Stimulated activated CD8-positive, alpha-beta memory T cell treated with anti-CD3 and anti-CD28 coated beads, Interleukin-7, amount 100 ng/mL, for 4 hours (primary cell): ENCODE results near the gene PALM.
"Not testable (repeated sequence)": the region's sequence is repeated elsewhere in the genome, so short reads cannot be mapped to it uniquely, and the experiment has no call there.

Source experiments
- DNase-seq, 2 donors: peaks; one replicate each; pipeline ENCODE4 v3.0.0-alpha.2; 2020; ENCODE audit warnings: low read depth in 2 of 2

PALM gene

DNA sequence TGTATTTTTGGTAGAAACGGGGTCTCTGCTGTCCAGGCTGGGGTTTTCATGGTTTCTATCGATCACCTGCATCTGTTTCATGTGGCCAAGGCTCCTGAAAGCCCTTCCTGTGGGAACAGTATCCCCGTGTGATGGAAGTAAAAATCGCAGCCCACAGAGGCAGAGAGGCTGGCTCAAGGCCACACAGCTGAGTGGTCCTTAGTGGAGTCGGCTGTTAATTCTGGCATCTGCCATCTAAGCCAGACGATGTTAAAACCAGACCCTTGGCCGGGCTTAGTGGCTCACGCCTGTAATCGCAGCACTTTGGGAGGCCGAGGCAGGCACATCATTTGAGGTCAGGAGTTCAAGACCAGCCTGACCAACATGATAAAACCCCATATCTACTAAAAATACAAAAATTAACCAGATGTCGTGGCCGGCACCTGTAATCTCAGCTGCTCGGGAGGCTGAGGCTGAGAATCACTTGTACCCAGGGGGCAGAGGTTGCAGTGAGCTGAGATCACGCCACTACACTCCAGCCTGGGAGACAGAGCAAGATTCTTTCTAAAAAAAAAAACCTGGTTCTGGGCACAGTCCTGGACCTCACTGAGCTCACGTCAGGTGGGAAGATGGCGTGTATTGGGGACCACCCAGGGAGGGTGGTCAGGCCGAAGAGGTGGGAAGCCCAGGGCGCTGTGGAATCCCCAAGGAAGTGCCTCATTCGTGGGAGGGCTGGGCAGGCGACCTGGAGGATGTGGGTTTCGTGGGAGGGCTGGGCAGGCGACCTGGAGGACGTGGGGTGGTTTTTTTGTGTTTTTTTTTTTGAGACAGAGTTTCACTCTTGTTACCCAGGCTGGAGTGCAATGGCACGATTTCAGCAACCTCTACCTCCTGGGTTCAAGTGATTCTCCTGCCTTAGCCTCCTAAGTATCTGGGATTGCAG is 23.7 kb downstream of the PALM start:
- no peak for DNase-seq

DNA sequence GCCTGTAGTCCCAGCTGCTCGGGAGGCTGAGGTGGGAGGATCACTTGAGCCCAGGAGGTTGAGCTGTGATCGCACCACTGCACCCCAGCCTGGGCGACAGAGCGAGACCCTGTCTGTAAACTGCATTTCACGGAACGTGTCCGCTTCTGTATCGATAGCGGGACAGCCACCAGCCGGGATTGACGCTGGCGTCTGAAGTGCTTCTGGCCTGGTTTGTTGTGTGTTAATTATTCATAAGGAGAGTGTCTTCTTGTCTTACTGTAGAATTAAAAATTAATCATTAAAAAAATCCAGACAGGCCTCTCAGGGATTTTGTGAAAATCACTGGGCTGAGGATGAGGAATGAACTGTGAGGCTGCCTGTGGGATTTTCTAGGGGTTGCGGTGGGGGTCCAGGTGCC is 26.0 kb downstream of the PALM start:
- no peak for DNase-seq

DNA sequence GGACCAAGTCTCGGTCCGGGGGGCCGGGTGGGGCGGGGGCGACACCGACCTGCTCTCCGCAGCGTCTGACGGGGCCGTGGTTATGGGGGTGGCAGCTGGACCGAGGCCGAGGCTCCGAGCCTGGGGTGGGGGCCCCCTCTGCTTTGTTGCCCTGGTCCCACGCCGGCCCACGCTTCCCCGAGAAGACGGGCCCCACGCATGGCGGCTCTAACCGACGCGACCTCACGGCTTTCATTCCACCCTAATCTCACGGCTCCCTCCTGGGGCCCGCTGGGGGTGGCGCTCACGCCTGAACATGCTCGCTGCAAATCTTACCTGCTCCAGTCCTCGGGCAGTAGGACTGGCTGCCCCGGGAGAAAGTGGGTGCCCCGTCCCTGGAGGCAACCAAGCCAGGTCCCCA is 27.4 kb downstream of the PALM start:
- DNase-seq: no peak

DNA sequence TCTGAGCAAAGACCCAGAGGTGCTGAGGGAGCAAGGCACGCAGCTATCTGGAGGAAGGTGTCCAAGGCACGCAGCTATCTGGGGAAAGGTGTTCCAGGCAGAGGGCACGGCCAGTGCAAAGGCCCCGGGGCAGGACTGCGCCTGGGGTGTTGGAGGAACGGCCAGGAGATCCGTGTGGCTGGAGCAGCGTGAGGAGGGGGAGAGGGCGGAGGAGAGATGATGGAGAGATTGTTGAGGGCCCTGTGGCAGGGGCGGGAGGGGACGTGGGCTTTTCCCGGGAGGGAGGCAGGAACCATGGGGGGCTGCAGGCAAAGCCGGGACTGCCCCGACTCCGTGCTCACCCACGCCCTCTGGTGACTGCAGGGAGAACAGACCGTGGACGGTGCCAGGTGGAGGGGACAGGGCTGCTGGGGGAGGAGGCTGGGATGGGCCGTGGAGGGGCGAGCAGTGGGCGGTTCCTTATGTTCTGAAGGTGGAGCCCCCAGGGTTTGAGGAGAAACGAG is 28.9 kb downstream of the PALM start:
- peak; percentile 29 to 34 for DNase-seq

DNA sequence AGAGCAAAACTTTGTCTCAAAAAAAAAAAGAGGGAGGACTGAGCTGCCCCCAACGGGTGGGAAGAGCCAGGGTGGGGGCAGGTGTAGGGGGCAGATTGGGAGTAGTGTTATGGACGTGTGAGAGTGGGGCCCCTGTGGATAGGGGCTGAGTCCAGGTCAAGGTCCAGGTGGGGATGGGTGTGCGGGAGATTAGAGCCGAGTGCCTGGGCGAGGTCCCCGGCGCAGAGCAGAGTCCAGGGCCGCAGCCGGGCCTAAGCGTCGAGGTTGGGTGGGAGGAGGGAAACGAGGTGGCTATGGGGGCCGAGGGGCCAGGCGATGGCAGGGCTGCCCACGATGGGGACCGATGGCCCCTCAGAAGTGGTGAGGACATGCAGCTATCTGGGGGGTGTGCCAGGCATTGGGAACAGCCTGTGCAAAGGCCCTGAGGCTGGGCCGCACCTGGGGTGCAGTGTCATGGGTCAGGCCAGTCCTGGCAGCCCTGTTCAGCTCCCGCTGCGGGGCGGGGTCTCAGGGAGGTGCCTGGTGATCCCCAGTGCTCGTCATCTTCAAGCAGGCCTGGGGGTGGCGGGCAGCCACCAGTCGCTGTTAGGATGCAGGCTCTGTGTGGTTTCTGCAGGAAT is 29.9 kb downstream of the PALM start:
- DNase-seq: no peak

DNA sequence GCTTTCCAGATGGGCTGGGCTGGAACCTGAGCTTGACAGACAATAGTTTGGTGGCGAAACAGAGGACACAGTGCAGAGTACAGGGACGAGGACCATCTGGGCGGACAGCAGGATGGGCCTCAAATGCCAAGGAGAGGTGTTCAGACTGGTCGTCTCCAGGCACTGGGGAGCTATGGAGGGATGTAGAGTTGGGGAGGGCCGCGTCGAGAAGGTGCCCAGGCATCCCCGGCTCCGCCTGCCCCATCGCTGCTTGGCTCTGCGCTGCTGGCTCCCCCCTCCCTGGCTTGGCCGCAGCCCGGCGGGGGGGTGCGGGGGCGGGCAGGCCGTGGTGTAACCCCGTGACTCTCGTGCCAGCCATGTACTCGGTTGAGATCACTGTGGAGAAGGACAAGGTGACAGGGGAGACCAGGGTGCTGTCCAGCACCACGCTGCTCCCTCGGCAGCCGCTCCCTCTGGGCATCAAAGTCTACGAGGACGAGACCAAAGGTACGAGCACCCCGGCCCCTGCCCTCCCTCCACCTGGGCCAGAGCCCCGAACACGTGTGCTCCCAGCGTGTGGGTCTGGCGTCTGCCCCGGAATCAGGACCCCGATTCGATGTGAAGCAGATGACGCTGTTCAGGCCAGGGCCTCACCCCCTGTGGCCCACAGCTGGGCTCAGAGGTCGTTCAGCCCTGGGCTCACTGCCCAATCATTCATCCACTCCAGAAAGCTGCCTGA is 31.4 kb downstream of the PALM start:
- no peak for DNase-seq

DNA sequence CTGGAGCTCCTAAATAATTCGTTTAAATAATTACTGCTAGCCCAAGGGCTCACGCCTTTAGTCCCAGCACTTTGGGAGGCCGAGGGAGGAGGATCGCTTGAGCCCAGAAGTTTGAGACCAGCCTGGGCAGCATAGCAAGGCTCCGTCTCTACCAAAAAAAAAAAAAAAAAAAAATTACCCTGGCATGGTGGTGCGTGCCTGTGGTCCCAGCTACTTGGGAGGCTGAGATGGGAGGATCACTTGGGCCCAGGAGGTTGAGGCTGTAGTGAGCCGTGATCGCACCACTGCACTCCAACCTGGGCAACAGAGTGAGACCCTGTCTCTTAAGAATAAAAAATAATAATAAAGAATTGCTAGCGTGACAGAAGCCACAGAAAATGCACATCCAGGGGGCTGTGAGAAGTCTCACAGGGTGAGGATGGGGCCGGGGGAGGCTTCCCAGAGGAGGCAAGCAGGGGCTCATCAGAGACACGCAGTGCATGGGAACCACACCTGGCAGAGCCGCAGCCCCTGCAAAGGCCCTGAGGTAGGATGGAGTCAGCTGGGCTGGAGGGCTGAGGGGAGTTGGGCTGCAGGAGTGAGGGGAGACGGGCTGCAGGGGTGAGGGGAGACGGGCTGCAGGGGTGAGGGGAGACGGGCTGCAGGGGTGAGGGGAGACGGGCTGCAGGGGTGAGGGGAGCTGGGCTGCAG is 32.2 kb downstream of the PALM start:
- DNase-seq: not testable (repeated sequence)

DNA sequence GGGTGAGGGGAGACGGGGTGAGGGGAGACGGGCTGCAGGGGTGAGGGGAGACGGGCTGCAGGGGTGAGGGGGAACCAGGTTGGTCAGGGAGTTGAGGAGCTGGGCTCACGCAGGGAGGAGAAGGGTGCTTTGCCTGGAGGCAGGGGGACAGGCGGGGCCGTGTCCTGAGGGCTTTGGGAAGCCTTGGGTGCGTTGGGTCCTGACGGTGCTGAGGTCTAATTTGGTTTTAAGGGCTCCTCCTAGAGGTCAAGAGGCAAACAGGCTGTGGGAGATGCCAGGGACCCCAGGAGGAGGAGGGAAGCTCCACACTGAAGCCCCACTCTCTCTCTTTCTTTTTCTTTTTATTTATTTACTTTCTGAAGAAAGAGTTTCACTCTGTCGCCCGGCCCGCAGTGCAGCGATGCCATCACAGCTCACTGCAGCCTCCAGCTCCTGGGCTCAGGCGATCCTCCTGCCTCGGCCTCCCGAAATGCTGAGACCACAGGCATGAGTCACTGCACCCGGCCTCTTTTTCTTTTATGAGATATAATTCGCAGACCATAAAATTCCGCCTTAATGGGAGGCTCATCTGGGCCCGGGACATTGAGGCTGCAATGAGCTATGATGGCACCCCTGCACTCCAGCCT is 32.9 kb downstream of the PALM start:
- no peak for DNase-seq

DNA sequence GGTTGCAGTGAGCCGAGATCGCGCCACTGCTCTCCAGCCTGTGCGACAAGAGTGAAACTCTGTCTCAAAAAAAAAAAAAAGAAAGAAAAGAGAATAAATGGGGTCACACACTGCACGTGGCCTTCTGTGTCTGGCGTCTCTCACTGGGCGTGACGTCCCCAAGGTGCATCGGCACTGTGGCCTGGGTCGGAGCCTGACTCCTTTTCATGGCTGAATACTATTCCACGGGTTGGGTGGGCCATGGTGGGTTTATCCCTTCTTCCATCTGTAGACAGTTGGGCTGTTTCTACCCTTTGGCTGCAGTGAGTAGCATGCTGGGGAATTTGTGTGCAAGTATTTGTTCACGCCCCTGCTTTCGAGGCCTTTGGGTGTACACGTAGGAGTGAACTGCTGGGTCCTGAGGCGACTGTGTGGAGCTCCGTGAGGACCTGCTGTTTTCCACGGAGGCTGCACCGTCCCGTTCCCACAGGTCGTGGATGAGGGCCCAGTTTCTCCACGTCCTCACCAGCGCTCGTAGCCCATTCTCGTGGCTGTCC is 33.9 kb downstream of the PALM start:
- no peak for DNase-seq

DNA sequence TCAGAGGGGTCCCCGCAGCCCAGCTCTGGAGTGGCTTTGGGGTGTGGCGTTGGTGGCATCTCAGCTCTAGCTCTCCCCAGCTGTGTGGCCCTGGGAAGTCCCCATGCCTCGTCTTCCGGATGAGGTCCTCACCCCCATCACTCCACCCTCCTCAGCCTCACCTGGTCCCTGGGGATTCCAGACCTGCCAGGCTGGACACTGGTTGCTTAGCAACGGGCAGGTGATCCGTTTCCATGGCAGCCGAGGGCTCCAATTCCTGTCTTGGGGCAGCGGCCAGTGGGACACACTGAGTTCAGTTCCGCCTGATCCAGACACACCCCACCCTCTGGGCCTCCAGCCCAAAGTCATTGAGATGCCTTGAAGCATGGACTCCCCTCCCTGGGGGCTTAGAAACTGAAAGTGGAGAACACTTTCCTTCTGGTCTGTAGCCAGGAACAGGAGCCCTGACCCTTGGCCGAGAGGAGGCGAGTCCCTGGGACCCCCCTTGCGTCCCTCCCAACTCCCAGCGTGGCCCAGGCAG is 34.5 kb downstream of the PALM start:
- no peak for DNase-seq

DNA sequence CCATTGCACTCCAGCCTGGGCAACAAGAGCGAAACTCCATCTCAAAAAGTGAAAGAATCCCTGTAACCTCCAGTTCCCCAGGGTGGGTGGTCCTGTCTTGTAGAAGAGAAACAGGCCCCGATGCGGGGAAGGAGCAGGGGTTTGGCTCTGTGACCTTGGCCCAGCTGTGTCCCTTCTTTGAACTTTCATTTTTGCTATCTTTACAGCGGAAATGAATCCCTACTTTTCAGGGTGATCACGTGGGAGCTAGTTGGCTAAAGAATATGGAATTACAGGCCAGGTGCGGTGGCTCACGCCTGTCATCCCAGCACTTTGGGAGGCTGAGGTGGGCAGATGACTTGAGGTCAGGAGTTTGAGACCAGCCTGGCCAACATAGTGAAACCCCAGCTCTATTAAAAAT is 36.4 kb downstream of the PALM start:
- not testable (repeated sequence) for DNase-seq

DNA sequence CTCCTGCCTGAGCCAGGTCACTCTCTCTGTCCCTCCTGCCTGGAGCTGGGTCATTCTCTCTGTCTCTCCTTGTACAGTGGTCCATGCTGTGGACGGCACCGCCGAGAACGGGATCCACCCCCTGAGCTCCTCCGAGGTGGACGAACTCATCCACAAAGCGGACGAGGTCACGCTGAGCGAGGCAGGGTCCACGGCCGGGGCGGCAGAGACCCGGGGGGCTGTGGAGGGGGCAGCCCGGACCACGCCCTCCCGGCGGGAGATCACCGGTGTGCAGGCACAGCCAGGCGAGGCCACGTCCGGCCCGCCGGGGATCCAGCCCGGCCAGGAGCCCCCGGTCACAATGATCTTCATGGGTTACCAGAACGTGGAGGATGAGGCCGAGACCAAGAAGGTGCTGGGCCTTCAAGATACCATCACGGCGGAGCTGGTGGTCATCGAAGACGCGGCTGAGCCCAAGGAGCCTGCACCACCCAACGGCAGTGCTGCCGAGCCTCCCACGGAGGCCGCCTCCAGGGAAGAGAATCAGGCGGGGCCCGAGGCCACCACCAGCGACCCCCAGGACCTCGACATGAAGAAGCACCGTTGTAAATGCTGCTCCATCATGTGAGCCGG is 37.6 kb downstream of the PALM start:
- no peak for DNase-seq

DNA sequence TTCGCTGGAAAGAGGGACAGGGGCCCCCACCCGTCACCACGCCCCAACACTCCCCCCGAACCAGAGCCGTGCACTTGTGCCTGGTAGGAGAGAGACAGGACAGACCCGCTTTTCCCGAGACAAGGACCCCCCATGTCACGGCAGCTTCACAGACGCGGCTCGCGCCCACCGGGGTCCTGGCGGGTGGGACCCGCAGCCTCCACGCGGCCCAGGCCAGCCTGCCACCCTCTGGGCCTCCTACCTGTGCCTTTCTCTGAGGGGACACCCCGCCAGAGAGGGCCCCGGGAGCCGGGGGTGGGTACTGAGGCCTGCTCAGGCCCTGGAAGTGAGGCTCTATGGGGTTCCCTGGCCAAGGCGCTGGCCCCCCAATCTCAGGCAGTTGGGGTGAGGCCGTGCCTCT is 38.2 kb downstream of the PALM start:
- DNase-seq: no peak

DNA sequence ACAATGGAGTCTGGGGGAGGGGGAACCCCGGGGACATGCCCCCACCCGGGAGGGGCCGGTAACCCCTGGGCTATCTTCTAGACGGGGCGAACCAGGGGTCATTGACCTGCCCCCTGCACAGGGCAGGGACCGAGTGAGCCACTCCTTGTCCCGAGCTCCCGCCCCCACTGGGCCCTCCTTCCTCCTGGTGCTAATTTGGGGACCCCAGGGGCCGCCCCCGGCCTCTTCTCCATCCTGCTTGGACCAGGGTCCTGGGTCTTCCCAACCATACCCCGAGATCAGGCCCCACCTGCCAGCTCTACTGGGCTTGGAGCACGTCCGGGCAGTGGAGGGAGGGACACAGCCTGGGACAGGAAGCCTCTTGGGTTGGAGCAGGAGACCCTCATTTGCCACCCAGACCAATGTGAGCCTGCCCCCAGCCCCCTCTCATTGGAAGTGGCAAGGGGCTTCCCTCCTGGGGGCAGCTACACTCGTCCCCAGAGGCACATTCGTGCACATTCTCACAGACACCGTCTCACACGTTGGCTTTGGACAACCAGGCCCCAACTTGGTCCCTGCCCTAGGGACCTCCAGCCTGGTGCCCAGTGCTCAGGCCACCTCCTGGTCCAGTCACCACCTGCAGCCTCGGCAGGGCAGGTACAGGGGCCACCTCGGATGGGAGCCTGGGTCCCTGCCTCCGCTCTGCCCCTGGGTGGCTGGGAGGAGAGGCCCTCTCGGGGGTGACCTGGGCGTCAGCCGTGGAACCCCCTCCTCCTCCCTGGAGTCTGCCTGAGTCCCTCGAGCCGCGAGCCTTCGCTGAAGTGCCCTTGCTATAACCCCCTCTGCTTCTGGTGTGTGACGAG is 38.9 kb downstream of the PALM start:
- no peak for DNase-seq

DNA sequence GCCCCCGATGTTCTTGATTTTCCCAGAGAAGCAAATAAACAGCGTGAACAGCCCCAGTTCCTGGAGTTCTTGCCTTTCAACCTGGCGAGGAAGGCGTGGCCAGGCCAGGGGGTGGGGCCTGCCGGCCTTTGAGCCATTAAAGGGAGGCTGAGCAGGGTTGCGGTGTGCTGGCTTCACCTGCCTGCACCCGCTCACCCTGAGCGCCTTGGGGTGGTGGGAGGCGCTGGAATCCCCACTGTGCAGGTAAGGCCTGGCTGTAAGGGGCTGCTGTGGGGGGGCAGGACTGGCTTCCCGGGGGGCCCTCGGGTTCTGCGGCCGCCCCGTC is 39.5 kb downstream of the PALM start:
- DNase-seq: no peak

DNA sequence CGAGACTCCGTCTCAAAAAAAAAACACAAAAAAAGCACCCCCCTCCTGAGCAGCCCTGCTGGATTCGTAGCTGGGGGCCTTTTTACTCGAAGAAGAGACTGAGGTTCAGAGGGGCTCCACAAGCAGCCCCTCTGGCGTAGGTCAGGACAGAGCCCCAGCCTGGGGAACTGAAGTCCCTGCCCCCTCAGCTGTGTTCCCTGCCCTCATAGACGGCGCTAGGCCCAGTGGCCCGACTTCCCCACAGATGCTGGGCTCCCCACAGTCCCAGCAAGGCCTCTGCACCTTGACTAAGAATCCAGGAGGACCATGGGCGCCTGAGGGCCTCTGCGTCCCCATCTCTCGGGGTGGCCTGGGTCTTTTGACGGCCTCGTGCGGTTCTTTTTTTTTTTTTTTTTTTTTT is 41.1 kb downstream of the PALM start:
- DNase-seq: no peak

DNA sequence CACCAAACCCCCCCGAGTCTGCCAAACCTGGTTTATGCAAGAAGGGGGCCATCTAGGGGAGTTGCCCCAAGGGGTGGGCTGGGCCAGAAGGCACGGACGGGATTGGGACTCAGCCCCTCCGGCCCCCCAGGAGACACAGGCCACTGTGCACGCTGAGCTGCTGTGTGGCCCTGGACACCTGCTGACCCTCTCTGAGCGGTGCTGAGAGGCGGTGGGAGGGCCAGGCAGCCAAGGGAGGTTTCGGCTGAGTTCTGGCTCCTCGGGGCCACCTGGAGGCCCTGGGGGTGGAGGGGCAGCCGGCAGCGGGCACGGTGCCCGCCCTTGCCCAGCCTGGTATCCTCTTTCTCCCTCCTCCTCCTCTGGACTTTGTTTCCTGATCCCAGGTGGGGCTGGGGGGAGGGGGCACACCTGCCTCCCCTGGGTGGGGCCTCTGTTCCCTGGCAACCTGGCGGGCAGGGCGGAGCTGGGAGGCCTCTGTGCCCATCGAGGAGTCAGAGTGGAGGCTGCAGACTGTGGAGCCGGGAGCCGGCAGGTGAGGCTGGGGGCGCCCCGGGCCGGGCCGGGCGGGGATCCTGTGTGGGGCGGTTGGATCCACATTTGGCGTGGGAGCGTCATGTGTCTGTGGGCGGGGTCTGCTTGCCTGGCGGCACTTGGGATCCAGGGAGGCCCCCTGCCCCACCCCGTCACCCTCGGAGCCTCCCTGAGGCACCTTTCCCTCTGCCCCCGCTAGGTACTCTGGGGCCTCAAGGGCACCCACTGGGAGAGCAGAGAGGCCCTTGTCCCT is 42.1 kb downstream of the PALM start, which contains the start of gene MISP:
MISP (plus strand) TSS at position 473 of the 784 bp plus-strand sequence. CDS start 5,835 bp downstream, outside the sequence.
- no peak for DNase-seq

DNA sequence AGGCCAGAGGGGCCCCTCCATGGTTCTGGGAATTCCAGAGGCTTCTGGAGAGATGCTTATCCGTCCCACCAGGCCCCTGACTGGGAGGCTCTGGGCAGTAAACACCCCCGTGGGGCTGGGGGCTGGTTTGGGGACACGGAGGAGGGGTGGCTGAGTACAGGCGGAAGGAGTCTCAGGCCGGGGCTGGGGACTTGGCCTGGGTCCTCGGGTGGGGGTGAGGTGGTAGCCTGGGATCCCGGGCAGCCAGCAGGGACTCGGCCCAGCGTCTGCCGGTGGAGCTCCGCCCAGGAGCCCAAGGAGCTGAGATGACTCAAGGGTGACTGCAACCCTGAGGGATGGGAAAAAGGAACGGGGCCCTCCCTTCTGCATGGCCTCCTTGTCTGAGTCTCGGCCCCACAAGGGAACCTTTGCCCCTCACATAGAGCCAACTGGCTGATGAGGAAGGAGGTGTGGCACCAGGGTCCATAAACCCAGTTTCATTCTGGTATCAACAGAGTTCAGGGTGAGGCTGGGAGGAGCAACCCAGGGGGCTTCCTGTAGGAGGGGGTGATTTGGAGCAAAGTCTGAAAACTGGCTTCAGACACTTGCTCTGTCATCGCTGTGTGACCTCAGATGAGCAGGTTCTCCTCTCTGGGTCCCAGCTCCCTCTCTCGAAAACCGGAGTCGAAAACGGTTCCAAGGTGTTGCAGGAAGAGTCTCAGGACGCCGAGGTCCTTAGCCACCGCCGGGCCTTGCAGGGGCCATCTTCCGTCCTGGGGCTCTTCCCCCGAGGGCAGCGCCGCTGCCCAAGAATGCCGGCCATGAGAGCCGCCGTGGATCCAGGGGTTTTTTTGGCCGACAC is 43.0 kb downstream of the PALM start:
- no peak for DNase-seq
